Subcutaneous adipose tissue (tissue), 4 donors: ENCODE results near the gene ECE1. TPM values are rescaled to one million over a fixed set of nuclear protein-coding genes. Genes with fewer than 3 reads are reported as not detected.

Source experiments
- total RNA-seq, 4 donors: library from RNA; depleted of rRNA; stranded (reverse); fragments of >200 nt; gene quantifications; one replicate each; pipeline ENCODE4 v1.1.0, GENCODE V29; 2016
- TF ChIP-seq, protein P1 (sequence below): fragments of 450-650 bp; IDR thresholded peaks from one replicate; pipeline ENCODE4 v1.5.1; 2016; ENCODE audit warnings: low read depth, mild to moderate bottlenecking, control low read depth, antibody characterized with exemption, moderate library complexity

The ECE1 gene
- total RNA-seq, 4 donors from 2014 or later = 75.7 to 188 (median 96.7) TPM

DNA sequence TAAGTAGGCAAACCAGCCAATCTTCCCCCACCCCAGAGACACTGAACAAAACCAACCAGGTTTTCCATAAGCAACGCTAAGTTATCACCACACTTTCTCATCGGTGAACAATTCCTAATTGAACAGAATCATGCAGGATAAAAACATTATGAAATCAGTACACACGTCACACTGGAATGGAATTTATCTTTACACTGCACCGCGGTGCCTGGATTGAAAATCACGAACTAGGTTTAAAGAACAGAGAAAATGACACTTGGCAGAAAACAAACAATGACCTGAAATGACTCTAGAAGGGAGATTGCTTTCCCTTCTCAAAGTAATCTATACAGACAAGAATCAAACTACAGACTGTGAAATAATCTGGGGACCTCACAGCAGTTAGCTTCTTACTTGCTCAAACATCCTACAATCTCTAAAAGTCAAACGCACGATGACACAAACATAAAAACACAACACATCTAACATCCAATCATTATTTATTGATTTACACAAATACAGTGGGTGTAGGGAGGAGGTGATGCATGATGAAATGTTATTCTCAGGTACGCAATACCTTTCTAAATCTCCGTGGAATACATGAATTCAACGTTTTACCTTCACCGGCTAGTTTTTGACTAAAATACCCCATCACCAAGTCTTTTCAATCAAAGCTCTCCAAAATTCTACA is 115.5 kb downstream of the ECE1 start:
- TF ChIP-seq, protein P1, sequence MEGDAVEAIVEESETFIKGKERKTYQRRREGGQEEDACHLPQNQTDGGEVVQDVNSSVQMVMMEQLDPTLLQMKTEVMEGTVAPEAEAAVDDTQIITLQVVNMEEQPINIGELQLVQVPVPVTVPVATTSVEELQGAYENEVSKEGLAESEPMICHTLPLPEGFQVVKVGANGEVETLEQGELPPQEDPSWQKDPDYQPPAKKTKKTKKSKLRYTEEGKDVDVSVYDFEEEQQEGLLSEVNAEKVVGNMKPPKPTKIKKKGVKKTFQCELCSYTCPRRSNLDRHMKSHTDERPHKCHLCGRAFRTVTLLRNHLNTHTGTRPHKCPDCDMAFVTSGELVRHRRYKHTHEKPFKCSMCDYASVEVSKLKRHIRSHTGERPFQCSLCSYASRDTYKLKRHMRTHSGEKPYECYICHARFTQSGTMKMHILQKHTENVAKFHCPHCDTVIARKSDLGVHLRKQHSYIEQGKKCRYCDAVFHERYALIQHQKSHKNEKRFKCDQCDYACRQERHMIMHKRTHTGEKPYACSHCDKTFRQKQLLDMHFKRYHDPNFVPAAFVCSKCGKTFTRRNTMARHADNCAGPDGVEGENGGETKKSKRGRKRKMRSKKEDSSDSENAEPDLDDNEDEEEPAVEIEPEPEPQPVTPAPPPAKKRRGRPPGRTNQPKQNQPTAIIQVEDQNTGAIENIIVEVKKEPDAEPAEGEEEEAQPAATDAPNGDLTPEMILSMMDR = no peak

DNA sequence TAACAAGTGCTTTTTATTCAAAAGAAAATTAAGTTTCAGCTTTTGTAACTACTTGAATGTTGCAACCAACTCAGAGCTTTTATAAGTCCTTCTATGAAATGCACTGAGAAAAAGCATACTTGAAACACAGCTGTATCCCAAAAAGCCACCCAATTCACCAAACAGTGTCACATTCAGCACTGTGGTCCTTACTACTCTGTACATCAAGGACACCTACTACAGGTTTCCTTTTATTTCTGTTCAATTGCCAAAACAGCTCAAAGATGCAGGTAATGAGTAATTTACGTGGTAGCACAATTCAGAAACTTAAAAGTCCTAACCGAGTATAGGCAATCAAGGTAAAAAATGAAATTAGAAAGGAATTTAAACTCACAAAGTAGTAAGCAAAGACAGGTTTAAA is 116.0 kb downstream of the ECE1 start:
- TF ChIP-seq, protein P1 = no peak

DNA sequence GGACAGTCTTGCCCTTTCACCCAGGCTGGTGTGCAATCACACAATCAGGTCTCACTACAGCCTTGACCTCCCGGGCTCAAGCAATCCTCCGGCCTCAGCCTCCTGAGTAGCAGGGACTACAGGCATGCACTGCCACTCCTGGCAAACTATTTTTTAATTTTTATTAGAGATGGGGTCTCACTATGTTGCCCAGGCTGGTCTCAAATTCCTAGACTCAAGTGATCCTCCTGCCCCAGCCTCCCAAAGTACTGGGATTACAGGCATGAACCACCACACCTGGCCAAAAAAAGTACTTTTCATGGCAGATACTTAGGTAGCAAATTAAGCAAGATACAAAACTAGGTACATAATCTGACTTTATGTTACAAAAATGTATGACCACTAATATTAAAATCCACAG is 121.8 kb downstream of the ECE1 start:
- TF ChIP-seq, protein P1 = no peak

Other genes starting within 250 kb of the ECE1 start
- 10 to 100 TPM; 41.0 to 60.2 (median 51.7) TPM for gene EIF4G3, start 113.6 kb downstream of the ECE1 start, total RNA-seq
- 10 to 100 TPM in 3 of 4 donors, 1 to 10 TPM in 1; 8.9 to 14.3 (median 12.1) TPM for gene NBPF3, start 149.7 kb upstream of the ECE1 start, total RNA-seq
- 10 to 100 TPM in 1 of 4 donors, 1 to 10 TPM in 3; 2.6 to 17.7 (median 9.5) TPM for gene ALPL, start 219.0 kb upstream of the ECE1 start, total RNA-seq